Liver (tissue), 3 donors: Measurements from ENCODE around the gene DUSP10.

Experiments used
- ATF3 ChIP-seq: IDR thresholded peaks from 2 replicates; pipeline ENCODE4 v1.6.1; 2016; ENCODE audit warnings: antibody characterized with exemption
- CTCF ChIP-seq: fragments of 150-350 bp; IDR thresholded peaks from 2 replicates; pipeline ENCODE4 v1.5.1; 2017; ENCODE audit warnings: improper control_type of control experiment, low read depth, low read length; ENCODE audit not compliant: missing input control
- GABPA ChIP-seq, 2 donors: IDR thresholded peaks in 1 of 2; conservative IDR thresholded peaks in 1 of 2; 2 replicates each; pipeline ENCODE4 v1.6.1; 2016; ENCODE audit warnings: antibody characterized with exemption in 2 of 2, mild to moderate bottlenecking in 1 of 2, moderate library complexity in 1 of 2
- HNF4A ChIP-seq, 2 donors: conservative IDR thresholded peaks; 2 replicates each; pipeline ENCODE4 v1.6.1; 2016; ENCODE audit warnings: antibody characterized with exemption in 2 of 2, mild to moderate bottlenecking in 2 of 2
- MAX ChIP-seq: IDR thresholded peaks from 2 replicates; pipeline ENCODE4 v1.6.1; 2016; ENCODE audit warnings: antibody characterized with exemption
- RAD21 ChIP-seq, 2 donors: IDR thresholded peaks; 2 replicates each; pipeline ENCODE4 v1.6.1; 2016; ENCODE audit warnings: antibody characterized with exemption in 2 of 2, mild to moderate bottlenecking in 2 of 2
- REST ChIP-seq: IDR thresholded peaks from 2 replicates; pipeline ENCODE4 v1.6.1; 2016; ENCODE audit warnings: antibody characterized with exemption, mild to moderate bottlenecking
- SP1 ChIP-seq: IDR thresholded peaks from 2 replicates; pipeline ENCODE4 v1.6.1; 2018; ENCODE audit warnings: antibody characterized with exemption, mild to moderate bottlenecking
- TAF1 ChIP-seq: conservative IDR thresholded peaks from 2 replicates; pipeline ENCODE4 v1.6.1; 2016; ENCODE audit warnings: antibody characterized with exemption, mild to moderate bottlenecking
- YY1 ChIP-seq: IDR thresholded peaks from 2 replicates; pipeline ENCODE4 v1.6.1; 2016; ENCODE audit warnings: antibody characterized with exemption, mild to moderate bottlenecking
- donor health status: healthy.
- donor health status: healthy.

- no peak for TF ChIP-seq CTCF
- no peak for TF ChIP-seq GABPA (IDR thresholded peaks at IDR 0.05 in 1 of 2, conservative IDR thresholded peaks at IDR 0.05 in 1 of 2)
- no peak for TF ChIP-seq TAF1
- TF ChIP-seq HNF4A (conservative IDR thresholded peaks at IDR 0.05) = peak in 1 of 2 donors; percentile 56
- TF ChIP-seq ATF3 = no peak
- TF ChIP-seq RAD21 (IDR thresholded peaks at IDR 0.05) = no peak
- TF ChIP-seq MAX = no peak
- peak; percentile 61 for TF ChIP-seq YY1
- no peak for TF ChIP-seq SP1
- no peak for TF ChIP-seq REST
Measured at GRCh38 chr1:221728037-221728505, 13.8 kb downstream of the DUSP10 start.
